ENCODE measurements around the gene EGR2. TPM values are rescaled to one million over a fixed set of nuclear protein-coding genes. Genes with fewer than 3 reads are reported as not detected.

EGR2 gene
- polyA plus RNA-seq, 2 of the 4 experiments (the other 2 are of a cell fraction): 4.4 TPM; not detected in 1

DNA sequence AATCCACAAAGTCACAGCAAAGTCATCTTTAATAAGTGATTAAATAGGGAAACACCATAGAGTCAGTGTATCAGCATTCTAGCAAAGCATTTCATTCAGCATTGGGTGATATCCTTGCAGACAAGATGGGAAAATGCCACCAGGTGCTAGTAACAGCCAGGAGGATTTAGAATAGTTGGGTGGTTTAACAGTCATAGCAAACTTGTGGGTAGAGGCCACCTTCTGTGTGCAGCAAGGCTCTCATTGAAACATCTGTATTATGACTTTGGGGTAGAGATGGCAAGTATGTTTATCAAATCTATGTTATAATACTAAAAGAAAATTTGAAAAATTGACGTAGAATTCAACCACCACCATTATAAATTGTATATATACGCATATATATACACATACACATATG is 38.0 kb downstream of the EGR2 start (continued):
- no peak for TF ChIP-seq RFX5 (IDR thresholded peaks at IDR 0.05)
- TF ChIP-seq JUN (IDR thresholded peaks at IDR 0.05): no peak

DNA sequence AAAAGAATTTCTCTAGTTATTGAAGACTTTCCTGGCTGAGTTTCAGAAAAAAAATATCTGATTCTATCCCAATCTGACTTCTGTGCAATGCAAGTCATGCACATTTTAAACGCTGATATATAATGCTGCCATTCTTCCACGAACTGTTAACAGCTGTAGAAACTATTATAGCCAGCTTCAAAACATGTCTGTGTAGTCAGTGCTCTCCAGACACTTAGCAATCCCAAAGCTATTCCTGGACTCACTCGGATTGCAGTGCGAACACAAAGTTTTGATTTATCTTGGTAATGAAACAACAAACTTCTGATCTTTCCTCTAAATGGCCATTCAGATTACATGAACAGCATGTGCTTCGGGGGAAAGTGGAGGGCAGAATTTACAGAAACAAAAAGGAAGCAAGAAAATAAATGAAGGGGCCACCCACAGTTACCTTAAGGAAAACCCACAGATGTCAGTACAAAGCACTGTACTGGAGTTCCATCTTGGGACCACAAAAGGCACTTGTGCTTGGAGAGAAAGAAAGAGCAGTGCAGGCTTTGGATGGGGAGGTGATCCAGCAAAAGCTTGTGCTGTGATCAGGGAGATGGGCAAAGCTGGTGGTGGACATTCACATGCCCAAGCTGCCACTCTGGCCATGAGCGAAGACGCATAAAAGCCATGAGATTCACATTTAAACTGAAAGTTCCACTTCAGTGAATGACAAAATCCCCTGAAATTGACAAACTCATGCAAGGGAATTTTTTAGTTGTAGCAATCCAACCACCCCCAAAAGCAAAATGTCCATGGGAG is 43.8 kb downstream of the EGR2 start:
- FAIRE-seq (no peak), DNase-seq (ENCODE audit: low read depth in 1 of 2, low spot score in 1 of 2) (no peak), ATAC-seq (no peak)
- Histone ChIP-seq H3K27ac (no peak overlapping the region), H3K4me2 (no peak overlapping the region), H3K4me1 (no peaks in the 10 kb centered on the region), H3K4me3 (no peak overlapping the region), H3K9me3 (no peaks in the 10 kb centered on the region)
- TF ChIP-seq FOXS1 (CRISPR knock-in tag; IDR thresholded peaks at IDR 0.05): no peak
- no peak for TF ChIP-seq ZFP36 (IDR thresholded peaks at IDR 0.05; ENCODE audit: borderline replicate concordance, partially characterized antibody)
- no peak for TF ChIP-seq HOXB13 (CRISPR knock-in tag; IDR thresholded peaks at IDR 0.05; ENCODE audit: low read depth)
- TF ChIP-seq JUN (IDR thresholded peaks at IDR 0.05): no peak
- TF ChIP-seq CBX8 (IDR thresholded peaks at IDR 0.05): no peak
- no peak for TF ChIP-seq ESRRA (IDR thresholded peaks at IDR 0.05; ENCODE audit: borderline replicate concordance, low read length)
- no peak for TF ChIP-seq JUNB (IDR thresholded peaks at IDR 0.05)
- TF ChIP-seq EHMT2 (IDR thresholded peaks at IDR 0.05; ENCODE audit: low read depth): no peak
- POLR2A ChIA-PET: no interaction called here
- CTCF ChIA-PET: no interaction called here
- 51% methylated on average over 7 of the region's 7 CpGs for WGBS (ENCODE audit: missing lambda C conversion rate)

DNA sequence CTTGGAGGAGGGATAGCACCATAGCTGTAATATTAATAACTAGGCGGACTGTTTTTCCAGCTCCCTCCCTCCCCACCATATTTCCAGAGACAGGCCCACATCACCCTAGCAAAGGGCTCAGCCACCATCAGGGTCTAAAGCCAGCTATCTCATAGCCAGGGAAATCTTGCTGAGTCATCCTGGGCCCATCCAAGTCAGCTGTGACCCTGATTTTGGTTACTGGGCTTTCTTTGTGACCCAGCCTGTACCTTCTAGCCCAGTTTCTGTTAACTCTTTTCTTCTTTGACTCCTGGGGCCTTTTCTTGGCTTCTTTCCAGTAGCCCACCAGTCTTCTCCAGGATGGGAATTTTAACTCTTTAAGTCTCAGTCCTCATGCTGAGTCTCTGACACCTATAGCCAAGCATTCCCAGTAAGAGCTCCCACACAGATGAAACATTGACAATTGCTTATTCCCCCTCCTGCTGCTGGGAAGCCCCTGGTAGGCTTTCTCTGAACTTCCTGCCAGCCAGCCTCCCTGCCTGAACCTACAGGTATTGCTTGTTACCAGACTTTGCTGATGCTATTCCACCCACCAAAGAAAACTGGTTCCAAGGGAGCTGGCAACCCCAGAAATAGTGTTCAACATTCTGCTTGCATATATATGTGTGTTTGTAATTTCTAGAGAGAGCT is 46.5 kb downstream of the EGR2 start:
- H3K9me3 ChIP-seq: no peaks in the 10 kb centered on the region
- POLR2A ChIA-PET: no interaction called here
- CTCF ChIA-PET: interaction anchor here (0.6 to 1.4 kb wide), 3 partner anchors 12 to 64 kb away, joined by 3 to 4 read pairs (median 4); no protein-coding TSS in a partner anchor
- no peak for FAIRE-seq
- no peak overlapping the region for H3K4me2 ChIP-seq
- peak overlapping the region; percentile 44 to 76 for H3K27ac ChIP-seq
- TF ChIP-seq ZFP36 (IDR thresholded peaks at IDR 0.05; ENCODE audit: borderline replicate concordance, partially characterized antibody): no peak
- TF ChIP-seq FOXS1 (CRISPR knock-in tag; IDR thresholded peaks at IDR 0.05): no peak
- no peak for TF ChIP-seq HMGXB4 (CRISPR knock-in tag; IDR thresholded peaks at IDR 0.05; ENCODE audit: borderline replicate concordance)
- no peak for TF ChIP-seq RCOR1 (IDR thresholded peaks at IDR 0.05; ENCODE audit: low read depth, low read length)
- TF ChIP-seq CEBPB (IDR thresholded peaks at IDR 0.05): no peak
- no peak for TF ChIP-seq CHD2 (IDR thresholded peaks at IDR 0.05; ENCODE audit: low read length, partially characterized antibody)
- TF ChIP-seq, protein P1, sequence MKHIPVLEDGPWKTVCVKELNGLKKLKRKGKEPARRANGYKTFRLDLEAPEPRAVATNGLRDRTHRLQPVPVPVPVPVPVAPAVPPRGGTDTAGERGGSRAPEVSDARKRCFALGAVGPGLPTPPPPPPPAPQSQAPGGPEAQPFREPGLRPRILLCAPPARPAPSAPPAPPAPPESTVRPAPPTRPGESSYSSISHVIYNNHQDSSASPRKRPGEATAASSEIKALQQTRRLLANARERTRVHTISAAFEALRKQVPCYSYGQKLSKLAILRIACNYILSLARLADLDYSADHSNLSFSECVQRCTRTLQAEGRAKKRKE (CRISPR knock-in tag; IDR thresholded peaks at IDR 0.05; ENCODE audit: low read depth): no peak
- no peak for TF ChIP-seq SREBF2 (IDR thresholded peaks at IDR 0.05)
- no peak for TF ChIP-seq JUN (IDR thresholded peaks at IDR 0.05)
- TF ChIP-seq MAFK (IDR thresholded peaks at IDR 0.05; ENCODE audit: partially characterized antibody): peak; percentile 83
- TF ChIP-seq NFE2L2 (conservative IDR thresholded peaks at IDR 0.05; ENCODE audit: low read length): peak; percentile 89
- TF ChIP-seq NPAS2 (CRISPR knock-in tag; IDR thresholded peaks at IDR 0.05; ENCODE audit: borderline replicate concordance): no peak
- no peak for TF ChIP-seq KDM1A (IDR thresholded peaks at IDR 0.05; ENCODE audit: low read depth)
- peak in 1 of 2 experiments; percentile 19 for DNase-seq (ENCODE audit: low read depth in 1 of 2, low spot score in 1 of 2)
- ATAC-seq: no peak
- no peak overlapping the region for H3K4me3 ChIP-seq
- H3K4me1 ChIP-seq: no peaks in the 10 kb centered on the region
- 38% methylated on average over 1 of the region's 1 CpG for WGBS (ENCODE audit: missing lambda C conversion rate)
